ENCODE results near the gene MAN2A1. TPM values are rescaled to one million over a fixed set of nuclear protein-coding genes. Genes with fewer than 3 reads are reported as not detected.

MAN2A1 gene
- polyA plus RNA-seq, 1 donor from 2014 or later, result 5.7 TPM

GRCh38 chr5:109855056-109855455, 165.3 kb downstream of the MAN2A1 start:
- no peak overlapping the region for H3K9ac ChIP-seq (ENCODE audit: low read length)

DNA sequence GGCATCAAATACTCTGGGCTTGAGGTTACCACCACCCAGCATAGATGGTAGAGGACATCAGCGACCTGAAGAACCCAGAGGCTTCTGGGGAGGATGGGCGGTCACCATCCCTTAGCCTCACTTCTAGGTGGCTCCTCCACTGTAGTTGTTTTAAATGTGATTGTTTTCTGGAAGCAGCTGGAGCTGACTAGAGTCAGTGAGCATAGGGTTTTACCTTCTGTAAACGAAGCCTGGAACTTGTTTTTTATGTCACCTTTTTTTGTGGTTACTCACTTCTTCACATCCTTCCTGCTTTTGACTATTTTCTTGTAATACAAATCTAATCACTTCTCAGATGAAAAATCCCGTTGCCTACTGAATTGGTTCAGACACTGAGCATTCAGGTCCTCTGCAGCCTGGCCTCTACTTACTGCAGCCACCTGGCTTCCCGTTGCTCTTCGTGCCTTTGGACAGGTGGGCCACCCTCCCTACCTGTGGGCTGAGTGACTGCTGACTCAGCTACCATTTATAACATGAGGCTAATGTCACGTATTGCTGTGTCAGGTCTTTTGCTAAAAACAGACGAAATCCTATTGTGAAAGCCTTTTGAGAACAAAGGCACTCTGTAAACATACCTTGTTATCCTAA, 167.8 kb downstream of the MAN2A1 start:
- no peaks in the 10 kb centered on the region for H3K79me2 ChIP-seq (replicated peaks; ENCODE audit: insufficient read depth, low read length)
- H3K9me3 ChIP-seq (ENCODE audit: low read length), result no peaks in the 10 kb centered on the region
- TF ChIP-seq TAF1 (IDR thresholded peaks at IDR 0.05; ENCODE audit: low read depth) (no peak), EZH2 (IDR thresholded peaks at IDR 0.05; ENCODE audit: borderline replicate concordance, insufficient read depth, low read length, poor library complexity, severe bottlenecking) (no peak), RAD21 (conservative IDR thresholded peaks at IDR 0.05) (no peak), POLR2AphosphoS5 (IDR thresholded peaks at IDR 0.05) (no peak), CTCF (IDR thresholded peaks at IDR 0.05; ENCODE audit: poor library complexity, severe bottlenecking) (no peak), MXI1 (conservative IDR thresholded peaks at IDR 0.05; ENCODE audit: poor library complexity, severe bottlenecking) (no peak), SMC3 (conservative IDR thresholded peaks at IDR 0.05; ENCODE audit: poor library complexity) (no peak), EP300 (conservative IDR thresholded peaks at IDR 0.05; ENCODE audit: poor library complexity, severe bottlenecking) (no peak)
- TF ChIP-seq, protein P1, sequence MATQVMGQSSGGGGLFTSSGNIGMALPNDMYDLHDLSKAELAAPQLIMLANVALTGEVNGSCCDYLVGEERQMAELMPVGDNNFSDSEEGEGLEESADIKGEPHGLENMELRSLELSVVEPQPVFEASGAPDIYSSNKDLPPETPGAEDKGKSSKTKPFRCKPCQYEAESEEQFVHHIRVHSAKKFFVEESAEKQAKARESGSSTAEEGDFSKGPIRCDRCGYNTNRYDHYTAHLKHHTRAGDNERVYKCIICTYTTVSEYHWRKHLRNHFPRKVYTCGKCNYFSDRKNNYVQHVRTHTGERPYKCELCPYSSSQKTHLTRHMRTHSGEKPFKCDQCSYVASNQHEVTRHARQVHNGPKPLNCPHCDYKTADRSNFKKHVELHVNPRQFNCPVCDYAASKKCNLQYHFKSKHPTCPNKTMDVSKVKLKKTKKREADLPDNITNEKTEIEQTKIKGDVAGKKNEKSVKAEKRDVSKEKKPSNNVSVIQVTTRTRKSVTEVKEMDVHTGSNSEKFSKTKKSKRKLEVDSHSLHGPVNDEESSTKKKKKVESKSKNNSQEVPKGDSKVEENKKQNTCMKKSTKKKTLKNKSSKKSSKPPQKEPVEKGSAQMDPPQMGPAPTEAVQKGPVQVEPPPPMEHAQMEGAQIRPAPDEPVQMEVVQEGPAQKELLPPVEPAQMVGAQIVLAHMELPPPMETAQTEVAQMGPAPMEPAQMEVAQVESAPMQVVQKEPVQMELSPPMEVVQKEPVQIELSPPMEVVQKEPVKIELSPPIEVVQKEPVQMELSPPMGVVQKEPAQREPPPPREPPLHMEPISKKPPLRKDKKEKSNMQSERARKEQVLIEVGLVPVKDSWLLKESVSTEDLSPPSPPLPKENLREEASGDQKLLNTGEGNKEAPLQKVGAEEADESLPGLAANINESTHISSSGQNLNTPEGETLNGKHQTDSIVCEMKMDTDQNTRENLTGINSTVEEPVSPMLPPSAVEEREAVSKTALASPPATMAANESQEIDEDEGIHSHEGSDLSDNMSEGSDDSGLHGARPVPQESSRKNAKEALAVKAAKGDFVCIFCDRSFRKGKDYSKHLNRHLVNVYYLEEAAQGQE (IDR thresholded peaks at IDR 0.05; ENCODE audit: borderline replicate concordance), result no peak
- H3F3A ChIP-seq (ENCODE audit: insufficient read depth, low read length, poor library complexity, severe bottlenecking), result no peaks in the 10 kb centered on the region
- H3K36me3 ChIP-seq (ENCODE audit: insufficient read depth, low read length), result no peaks in the 10 kb centered on the region
- H3K4me2 ChIP-seq (ENCODE audit: low read length), result no peak overlapping the region
- no peaks in the 10 kb centered on the region for H4K20me1 ChIP-seq (ENCODE audit: insufficient read depth)
- H3K27ac ChIP-seq (ENCODE audit: low read length), result no peak overlapping the region
- no peak overlapping the region for H3K4me3 ChIP-seq (ENCODE audit: low read length)
- H2AFZ ChIP-seq (ENCODE audit: low read depth, low read length), result no peak overlapping the region
- H3K9me2 ChIP-seq (ENCODE audit: insufficient read depth, low read length), result no peaks in the 10 kb centered on the region
- H3K27me3 ChIP-seq (ENCODE audit: insufficient read depth, low read depth, low read length), result no peaks in the 10 kb centered on the region
- no peak overlapping the region for H3K9ac ChIP-seq (ENCODE audit: low read length)

More at GRCh38 chr5:109855056-109855455, 165.3 kb downstream of the MAN2A1 start:
- H3K36me3 ChIP-seq (ENCODE audit: insufficient read depth, low read length), result no peaks in the 10 kb centered on the region
- H3K27ac ChIP-seq (ENCODE audit: low read length), result no peak overlapping the region
- H3K9me2 ChIP-seq (ENCODE audit: insufficient read depth, low read length), result no peaks in the 10 kb centered on the region
- H3F3A ChIP-seq (ENCODE audit: insufficient read depth, low read length, poor library complexity, severe bottlenecking), result no peaks in the 10 kb centered on the region
- no peaks in the 10 kb centered on the region for H3K9me3 ChIP-seq (ENCODE audit: low read length)
- no peaks in the 10 kb centered on the region for H3K27me3 ChIP-seq (ENCODE audit: insufficient read depth, low read depth, low read length)
- TF ChIP-seq MXI1 (conservative IDR thresholded peaks at IDR 0.05; ENCODE audit: poor library complexity, severe bottlenecking) (no peak), EP300 (conservative IDR thresholded peaks at IDR 0.05; ENCODE audit: poor library complexity, severe bottlenecking) (no peak), POLR2AphosphoS5 (IDR thresholded peaks at IDR 0.05) (no peak), EZH2 (IDR thresholded peaks at IDR 0.05; ENCODE audit: borderline replicate concordance, insufficient read depth, low read length, poor library complexity, severe bottlenecking) (no peak), CTCF (IDR thresholded peaks at IDR 0.05; ENCODE audit: poor library complexity, severe bottlenecking) (no peak)
- H4K20me1 ChIP-seq (ENCODE audit: insufficient read depth), result no peaks in the 10 kb centered on the region
- no peak overlapping the region for H2AFZ ChIP-seq (ENCODE audit: low read depth, low read length)
- H3K4me2 ChIP-seq (ENCODE audit: low read length), result no peak overlapping the region
- no peaks in the 10 kb centered on the region for H3K79me2 ChIP-seq (replicated peaks; ENCODE audit: insufficient read depth, low read length)
- no peak overlapping the region for H3K4me3 ChIP-seq (ENCODE audit: low read length)

Measured in neural cell (in vitro differentiated cells).